ENCODE data around the gene TRIML2.

The TRIML2 gene

GRCh38 chr4:188109157-188109755, at the start of gene TRIML2:
TSS of gene TRIML2 (minus strand) at chr4:188109603. CDS start at chr4:188105368, 4,235 bp downstream.
- no peak for DNase-seq

- DNase-seq = no peak
Measured at GRCh38 chr4:188158336-188158735, 48.9 kb upstream of the TRIML2 start.

- DNase-seq = no peak
Measured at GRCh38 chr4:188154668-188155405, 45.4 kb upstream of the TRIML2 start.

GRCh38 chr4:188147776-188148175, 38.4 kb upstream of the TRIML2 start:
- no peak for DNase-seq

GRCh38 chr4:188147176-188147575, 37.8 kb upstream of the TRIML2 start:
- no peak for DNase-seq

- DNase-seq = no peak
Measured at GRCh38 chr4:188146618-188147017, 37.2 kb upstream of the TRIML2 start.

- DNase-seq = no peak
Measured at GRCh38 chr4:188145601-188146000, 36.2 kb upstream of the TRIML2 start.

- DNase-seq = no peak
Measured at GRCh38 chr4:188143731-188144130, 34.3 kb upstream of the TRIML2 start.

- DNase-seq = no peak
Measured at GRCh38 chr4:188139671-188140070, 30.3 kb upstream of the TRIML2 start.

GRCh38 chr4:188139141-188139540, 29.7 kb upstream of the TRIML2 start, which contains the start of gene TRIML1:
TSS of gene TRIML1 (plus strand) at chr4:188139441. CDS start at chr4:188139559, 118 bp downstream.
- no peak for DNase-seq

GRCh38 chr4:188138227-188138626, 28.8 kb upstream of the TRIML2 start:
- DNase-seq = no peak

- no peak for DNase-seq
Measured at GRCh38 chr4:188132232-188132631, 22.8 kb upstream of the TRIML2 start.

GRCh38 chr4:188130355-188130754, 21.0 kb upstream of the TRIML2 start:
- no peak for DNase-seq

GRCh38 chr4:188127214-188127874, 17.9 kb upstream of the TRIML2 start:
- DNase-seq = no peak

- DNase-seq = no peak
Measured at GRCh38 chr4:188121530-188121929, 12.1 kb upstream of the TRIML2 start.

GRCh38 chr4:188117631-188118324, 8.4 kb upstream of the TRIML2 start:
- no peak for DNase-seq

- no peak for DNase-seq
Measured at GRCh38 chr4:188113156-188113555, 3.8 kb upstream of the TRIML2 start.

GRCh38 chr4:188111955-188112354, 2.6 kb upstream of the TRIML2 start:
- DNase-seq = no peak

- no peak for DNase-seq
Measured at GRCh38 chr4:188110741-188111471, 1.5 kb upstream of the TRIML2 start.

- DNase-seq = no peak
Measured at GRCh38 chr4:188110036-188110435, 633 bp upstream of the TRIML2 start.

GRCh38 chr4:188107931-188108843, 1.2 kb downstream of the TRIML2 start:
- no peak for DNase-seq

- no peak for DNase-seq
Measured at GRCh38 chr4:188106454-188106853, 2.9 kb downstream of the TRIML2 start.

Data from stimulated activated CD4-positive, alpha-beta T cell treated with anti-CD3 and anti-CD28 coated beads, Interleukin-12 subunit alpha, Interleukin-12 subunit beta, amount 100 ng/mL, for 4 hours (primary cell).